Medulla oblongata (tissue), 1 donor: Measurements from ENCODE around the gene RPTOR.

ENCODE experiments used
- DNase-seq: peaks from one replicate; pipeline ENCODE4 v3.0.0-alpha.2; 2015; ENCODE audit errors: extremely low spot score

The RPTOR gene

GRCh38 chr17:80910043-80910442 lies 365.4 kb downstream of the RPTOR start:
- DNase-seq: no peak

- no peak for DNase-seq
Measured at GRCh38 chr17:80912476-80912875, 367.8 kb downstream of the RPTOR start.

- no peak for DNase-seq
Measured at GRCh38 chr17:80913928-80914821, 369.5 kb downstream of the RPTOR start.

- DNase-seq: no peak
Measured at GRCh38 chr17:80916246-80916645, 371.6 kb downstream of the RPTOR start.

GRCh38 chr17:80917716-80918560 lies 373.3 kb downstream of the RPTOR start:
- no peak for DNase-seq

GRCh38 chr17:80918731-80919130 lies 374.1 kb downstream of the RPTOR start:
- DNase-seq: no peak

- no peak for DNase-seq
Measured at GRCh38 chr17:80919331-80920311, 375.0 kb downstream of the RPTOR start.

GRCh38 chr17:80920441-80920840 lies 375.8 kb downstream of the RPTOR start:
- no peak for DNase-seq

GRCh38 chr17:80921159-80921558 lies 376.5 kb downstream of the RPTOR start:
- DNase-seq: no peak

GRCh38 chr17:80921741-80922579 lies 377.3 kb downstream of the RPTOR start:
- DNase-seq: no peak

- no peak for DNase-seq
Measured at GRCh38 chr17:80922580-80923160, 378.0 kb downstream of the RPTOR start.

GRCh38 chr17:80923211-80924110 lies 378.8 kb downstream of the RPTOR start:
- no peak for DNase-seq

GRCh38 chr17:80924111-80924806 lies 379.6 kb downstream of the RPTOR start:
- no peak for DNase-seq

- no peak for DNase-seq
Measured at GRCh38 chr17:80924807-80925610, 380.4 kb downstream of the RPTOR start.

GRCh38 chr17:80925688-80926335 lies 381.2 kb downstream of the RPTOR start:
- no peak for DNase-seq

- DNase-seq: no peak
Measured at GRCh38 chr17:80926591-80927250, 382.1 kb downstream of the RPTOR start.

- no peak for DNase-seq
Measured at GRCh38 chr17:80927791-80928216, 383.2 kb downstream of the RPTOR start.
